Activated CD8-positive, alpha-beta memory T cell treated with anti-CD3 and anti-CD28 coated beads for 24 hours (primary cell): ENCODE data around the gene ZNF398.
A peak's percentile ranks its signal among the peaks of the same experiment; 100 is the strongest.

Experiments
- DNase-seq: peaks from one replicate; pipeline ENCODE4 v3.0.0-alpha.2; 2020

Gene ZNF398

DNA sequence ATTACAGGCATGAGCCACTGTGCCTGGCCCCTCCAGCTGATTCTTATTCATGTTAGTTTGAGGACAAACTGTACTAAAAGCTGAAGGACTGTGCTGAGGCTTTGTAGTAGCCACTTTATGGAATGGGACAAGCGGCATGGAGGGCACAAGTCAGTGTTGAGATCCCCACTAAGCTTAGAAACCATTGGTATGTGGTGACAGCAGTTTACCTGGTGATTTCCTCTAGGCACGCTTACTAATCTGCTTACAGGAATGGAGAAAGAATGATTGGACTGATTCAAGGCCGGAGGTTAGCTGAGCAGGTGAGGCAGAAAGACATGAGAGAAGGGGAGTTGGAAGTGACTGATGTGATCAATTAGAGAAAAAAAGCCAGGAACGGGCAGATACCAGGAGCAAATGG is 3.7 kb downstream of the ZNF398 start:
- DNase-seq = no peak

DNA sequence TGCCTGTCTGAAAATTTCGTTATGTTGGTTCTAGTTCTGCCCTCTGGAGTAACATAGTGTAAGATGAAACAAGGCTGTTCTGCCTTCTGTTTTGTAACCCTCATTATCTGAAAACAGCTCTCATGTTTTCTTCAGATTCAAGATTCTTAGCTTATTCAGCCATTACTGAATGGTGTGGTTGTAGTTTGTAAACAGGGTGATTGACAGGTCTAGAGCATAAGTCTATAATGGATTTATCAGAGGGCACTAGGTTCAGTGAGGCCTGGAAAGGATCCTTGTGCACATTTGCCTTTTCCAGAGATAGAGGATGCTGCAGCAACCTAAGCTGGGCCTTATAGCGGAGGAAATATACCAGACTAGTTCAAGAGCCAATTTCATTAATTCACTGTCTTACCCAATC is 6.1 kb downstream of the ZNF398 start:
- DNase-seq = no peak

DNA sequence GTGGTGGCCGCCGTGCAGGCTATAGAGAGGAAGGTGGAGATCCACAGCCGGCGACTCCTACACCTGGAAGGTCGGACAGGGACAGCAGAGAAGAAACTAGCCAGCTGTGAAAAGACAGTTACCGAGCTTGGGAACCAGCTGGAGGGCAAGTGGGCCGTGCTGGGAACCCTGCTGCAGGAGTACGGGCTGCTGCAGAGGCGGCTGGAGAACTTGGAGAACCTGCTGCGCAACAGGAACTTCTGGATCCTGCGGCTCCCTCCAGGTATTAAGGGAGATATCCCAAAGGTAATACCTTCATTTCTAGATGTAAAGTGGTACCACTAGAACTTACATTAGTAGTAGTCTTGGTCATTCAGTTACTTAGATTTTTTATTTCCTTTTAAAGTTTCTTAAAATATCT is 6.8 kb downstream of the ZNF398 start:
- DNase-seq = no peak

DNA sequence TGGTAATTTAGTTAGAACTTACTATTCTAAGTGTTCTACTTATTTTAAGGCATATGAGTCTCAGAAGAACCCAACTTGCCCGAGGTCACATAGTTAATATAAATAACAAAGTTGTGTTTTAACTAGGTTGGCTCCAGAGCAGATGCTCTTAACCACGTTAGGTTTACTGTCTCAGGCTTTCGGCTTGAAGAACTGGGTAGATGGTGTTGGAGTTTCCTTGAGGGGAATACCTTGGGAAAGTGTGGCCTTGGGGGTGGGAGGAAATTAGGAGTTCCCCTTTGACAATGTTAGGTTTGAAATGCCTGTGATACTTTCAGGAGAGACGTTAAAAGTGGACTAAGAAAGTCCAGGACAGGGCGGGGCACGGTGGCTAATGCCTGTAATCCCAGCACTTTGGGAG is 9.6 kb downstream of the ZNF398 start:
- DNase-seq = no peak

DNA sequence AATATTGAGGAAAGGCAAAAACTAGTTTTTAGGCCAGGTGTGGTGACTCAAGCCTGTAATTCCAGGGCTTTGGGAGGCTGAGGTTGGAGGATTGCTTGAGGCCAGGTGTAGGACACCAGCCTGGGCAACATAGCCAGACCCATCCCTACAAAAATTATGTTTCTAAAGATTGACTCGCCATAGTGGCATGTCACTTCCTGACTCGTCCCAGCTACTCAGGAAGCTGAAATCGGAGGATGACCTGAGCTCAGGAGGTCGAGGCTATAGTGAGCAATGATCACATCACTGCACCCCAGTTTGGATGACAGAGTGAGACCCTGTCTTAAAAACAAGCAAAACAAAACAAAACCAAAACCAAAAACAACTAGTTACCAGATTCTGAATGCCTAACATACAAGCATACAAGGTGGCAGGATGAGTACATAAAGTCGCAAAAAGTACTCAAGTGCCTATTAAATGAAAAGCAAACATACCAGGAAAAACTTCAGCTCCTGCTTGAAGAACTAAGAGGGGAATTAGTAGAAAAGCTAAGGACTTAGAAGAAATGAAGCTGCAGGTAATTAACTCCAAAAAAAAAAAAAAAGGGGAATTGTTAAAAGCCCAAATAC is 14.1 kb downstream of the ZNF398 start:
- no peak for DNase-seq

DNA sequence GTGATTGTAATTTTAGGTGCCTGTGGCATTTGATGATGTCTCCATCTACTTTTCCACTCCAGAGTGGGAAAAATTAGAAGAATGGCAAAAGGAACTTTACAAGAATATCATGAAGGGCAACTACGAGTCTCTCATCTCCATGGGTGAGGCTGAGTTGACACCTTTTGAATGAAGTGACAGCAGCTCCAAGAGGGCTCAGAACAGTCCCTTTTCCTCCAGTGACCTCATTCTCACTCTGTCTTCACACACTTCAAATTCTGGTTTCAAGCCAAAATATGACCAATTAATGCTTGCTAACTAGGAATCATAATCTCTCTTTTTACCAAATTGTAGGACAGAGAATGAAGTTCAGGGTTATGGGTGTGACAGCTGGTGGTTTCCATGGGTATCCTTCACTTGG is 18.9 kb downstream of the ZNF398 start:
- DNase-seq = no peak

DNA sequence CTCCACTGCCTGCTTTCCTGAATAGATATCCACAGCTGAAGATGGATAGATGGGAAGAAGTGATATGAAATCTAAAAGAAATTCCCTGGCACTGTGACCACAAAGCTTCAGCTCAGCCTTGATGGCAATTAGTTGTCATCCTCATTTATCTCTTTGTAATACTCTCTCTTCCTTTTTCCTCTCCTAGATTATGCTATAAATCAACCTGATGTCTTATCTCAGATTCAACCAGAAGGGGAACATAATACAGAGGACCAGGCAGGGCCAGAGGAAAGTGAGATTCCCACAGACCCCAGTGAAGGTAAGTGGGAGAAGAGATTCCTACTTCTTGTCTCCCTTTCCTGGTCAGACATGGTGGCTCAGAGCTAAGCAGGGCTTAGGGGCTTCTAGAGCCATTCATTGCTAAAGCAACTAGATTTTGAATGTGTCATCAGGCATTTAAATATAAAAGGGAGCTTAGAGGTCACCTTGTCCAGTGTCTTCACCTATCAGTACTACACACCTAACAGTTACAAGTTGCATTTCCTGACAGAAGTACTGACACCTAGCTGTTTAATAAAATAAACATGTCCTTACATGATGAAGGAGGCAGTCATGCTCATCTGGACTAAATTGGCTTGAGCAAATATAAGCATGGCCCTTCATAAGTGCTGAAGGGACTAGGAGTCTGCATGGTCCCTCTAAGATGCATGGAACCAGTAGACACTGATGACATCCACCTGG is 19.5 kb downstream of the ZNF398 start:
- no peak for DNase-seq

DNA sequence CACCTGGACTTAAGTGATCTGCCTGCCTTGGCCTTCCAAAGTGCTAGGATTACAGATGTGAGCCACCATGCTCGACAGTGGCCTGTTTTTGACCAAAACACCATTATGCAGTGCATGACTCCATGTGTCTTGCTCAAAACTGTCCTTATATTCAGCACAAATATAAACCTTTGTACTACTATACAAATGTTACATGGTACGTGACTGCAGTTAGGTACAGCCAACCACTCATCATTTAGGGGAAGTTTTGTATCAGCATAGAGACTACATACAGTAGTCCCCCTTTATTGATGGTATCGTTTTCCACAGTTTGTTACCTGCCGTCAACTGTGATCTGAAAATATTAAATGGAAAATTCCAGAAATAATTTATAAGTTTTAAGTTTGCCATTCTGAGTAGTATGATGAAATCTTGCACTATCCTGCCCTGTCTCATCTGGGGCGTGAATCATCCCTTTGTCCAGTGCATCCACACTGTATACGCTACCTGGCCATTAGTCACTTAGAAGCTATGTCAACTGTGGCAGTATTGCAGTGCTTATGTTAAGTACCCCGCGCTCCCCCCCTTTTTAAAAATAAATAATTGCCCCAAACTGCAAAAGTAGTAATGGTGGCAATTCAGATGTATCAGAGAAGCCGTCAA is 24.8 kb downstream of the ZNF398 start:
- no peak for DNase-seq

DNA sequence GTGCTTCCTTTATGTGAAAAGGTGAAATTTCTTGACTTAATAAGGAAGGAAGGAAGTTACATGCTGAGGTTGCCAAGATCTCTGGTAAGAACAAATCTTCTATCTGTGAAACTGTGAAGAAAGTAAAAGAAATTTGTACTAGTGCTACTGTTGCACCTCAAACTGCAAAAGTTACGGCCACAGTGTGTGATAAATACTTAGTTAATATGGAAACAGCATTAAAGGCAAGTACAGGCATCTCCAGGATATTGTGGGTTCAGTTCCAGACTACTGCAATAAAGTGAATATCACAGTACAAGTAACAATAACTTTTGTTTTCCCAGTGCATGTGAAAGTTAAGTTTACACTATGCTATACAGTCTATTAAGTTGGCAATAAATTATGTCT is 25.3 kb downstream of the ZNF398 start:
- no peak for DNase-seq

DNA sequence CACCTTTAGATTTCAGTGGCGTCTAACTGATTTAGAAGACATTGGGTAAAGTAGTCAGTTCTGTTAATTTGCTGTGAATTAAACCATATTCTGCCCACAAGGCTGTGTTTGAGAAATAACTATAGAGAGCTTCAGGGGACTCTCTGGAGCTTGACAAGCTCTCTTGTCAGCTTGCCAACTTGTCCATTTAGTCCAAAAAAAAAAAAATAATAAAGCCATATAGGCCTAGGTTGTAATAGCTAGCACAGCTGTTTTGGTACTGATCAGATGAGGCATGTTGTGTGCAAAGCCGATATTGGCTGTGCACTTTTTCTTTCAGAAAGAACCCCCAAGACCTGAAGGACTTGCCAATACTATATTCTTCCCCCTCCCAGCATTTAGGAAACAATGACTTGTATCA is 27.9 kb downstream of the ZNF398 start:
- DNase-seq = no peak

DNA sequence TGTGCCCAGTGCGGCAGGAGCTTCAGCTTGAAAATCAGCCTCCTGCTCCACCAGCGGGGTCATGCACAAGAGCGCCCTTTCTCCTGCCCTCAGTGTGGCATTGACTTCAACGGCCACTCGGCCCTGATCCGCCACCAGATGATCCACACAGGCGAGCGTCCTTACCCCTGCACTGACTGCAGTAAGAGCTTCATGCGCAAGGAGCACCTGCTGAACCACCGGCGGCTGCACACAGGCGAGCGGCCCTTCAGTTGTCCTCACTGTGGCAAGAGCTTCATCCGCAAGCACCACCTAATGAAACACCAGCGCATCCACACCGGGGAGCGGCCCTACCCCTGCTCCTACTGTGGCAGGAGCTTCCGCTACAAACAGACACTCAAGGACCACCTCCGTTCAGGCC is 32.0 kb downstream of the ZNF398 start:
- DNase-seq = no peak

DNA sequence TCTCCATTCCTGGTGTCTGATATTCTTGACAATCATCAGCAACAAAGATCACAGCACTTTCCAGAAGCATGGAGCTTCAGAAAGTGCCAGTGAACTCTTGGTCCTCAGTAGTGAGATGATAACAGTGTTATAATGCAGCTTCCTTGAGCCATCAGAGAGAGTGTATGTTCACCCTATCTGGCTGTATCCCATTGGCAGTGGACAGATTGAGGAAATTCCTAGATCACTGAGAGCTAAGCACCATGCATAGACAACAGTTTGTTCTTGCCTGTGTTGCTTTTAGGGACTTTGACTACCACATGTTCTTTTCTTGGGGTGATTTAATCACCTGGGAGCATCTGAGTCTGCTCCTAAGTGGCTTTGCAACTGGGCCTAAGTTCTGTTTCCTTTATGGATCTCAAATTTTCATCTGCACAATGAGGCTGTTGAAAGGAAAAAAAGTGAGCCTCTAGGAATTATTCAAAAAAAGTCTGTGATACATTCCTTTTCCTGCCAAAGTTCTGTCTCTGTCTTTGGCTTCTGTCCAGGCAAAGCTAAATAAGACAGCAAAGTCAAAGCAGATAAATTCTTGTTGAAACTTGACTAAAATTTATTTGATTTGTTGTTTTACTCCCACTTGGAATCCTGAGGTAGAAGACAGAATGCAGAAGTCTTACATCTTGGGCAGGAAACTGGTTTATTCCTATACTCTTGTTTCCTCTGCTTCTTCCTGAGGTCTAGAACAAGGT is 33.6 kb downstream of the ZNF398 start:
- no peak for DNase-seq

DNA sequence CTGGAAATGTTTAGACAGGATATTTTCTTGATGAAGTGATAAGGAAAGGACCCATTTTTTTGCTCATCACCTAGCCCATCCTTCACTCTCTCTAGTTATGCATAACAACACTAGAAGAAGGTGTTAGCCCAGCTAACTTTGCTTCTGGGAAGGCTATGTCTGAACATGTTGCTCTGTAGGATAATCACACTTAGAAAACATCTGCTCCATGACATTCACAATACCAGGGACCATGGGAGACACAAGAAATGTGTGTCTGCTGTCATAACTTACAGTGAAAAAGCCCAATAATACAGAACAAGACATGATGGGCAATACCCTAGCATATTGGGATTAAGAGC is 34.2 kb downstream of the ZNF398 start:
- no peak for DNase-seq

DNA sequence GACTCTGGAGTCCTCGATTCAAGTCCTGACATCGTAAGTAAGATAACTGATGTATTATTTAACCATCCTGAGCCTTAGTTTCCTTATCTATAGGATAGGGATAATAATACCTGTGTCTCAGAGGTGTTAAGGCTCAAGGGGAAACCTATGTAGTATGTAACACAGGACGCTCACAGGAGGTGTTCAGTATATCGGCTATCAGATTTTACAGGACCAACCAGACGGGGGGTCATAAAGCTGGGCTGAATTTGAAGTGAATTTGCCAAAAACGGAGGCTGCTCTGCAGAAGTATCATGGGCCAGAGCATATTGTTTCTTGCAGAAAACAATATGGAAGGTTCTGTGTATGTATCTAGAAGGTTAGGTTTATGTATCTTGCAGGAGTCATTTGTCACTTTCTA is 37.0 kb downstream of the ZNF398 start:
- DNase-seq = no peak

DNA sequence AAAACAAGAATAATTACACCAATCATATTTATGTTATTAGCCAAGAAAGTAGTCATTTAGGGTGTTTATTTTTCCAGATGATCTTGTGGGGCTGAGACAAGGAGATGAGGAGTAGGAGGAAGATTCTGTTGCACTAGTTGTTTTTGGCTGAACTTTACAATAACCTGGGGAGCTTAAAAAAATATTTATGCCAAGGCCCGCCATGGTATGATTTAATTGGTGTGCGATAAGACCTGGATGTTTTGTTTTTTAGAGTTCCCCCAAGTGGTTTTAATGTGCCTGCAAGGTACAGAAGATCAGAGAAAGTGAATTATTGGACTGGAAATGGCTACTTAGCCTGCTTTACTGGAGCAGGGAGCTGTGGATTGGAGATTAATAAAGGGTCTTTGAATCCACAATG is 41.0 kb downstream of the ZNF398 start:
- DNase-seq = no peak

DNA sequence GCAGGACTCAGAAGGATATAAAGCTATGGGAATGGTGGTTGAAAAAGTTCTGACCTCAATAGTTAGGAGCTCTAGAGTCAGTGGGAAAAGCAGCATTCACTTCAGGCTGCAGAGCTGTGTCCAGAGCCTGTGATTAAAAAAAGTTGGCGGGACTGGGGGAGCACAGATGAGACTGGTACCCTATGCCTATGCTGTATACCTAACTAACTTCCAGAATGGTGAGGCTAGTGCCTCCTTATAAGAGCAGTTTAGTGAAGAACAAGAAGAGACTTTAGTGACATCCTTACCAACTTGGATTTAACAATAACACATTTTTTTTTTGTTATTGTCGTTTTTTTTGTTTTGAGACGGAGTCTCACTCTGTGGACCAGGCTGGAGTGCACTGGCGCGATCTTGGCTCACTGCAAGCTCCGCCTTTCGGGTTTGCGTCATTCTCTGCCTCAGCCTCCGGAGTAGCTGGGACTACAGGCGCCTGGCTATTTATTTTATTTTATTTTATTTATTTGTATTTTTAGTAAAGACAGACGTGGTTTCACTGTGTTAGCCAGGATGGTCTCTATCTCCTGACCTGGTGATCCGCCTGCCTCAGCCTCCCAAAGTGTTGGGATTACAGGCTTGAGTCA is 41.5 kb downstream of the ZNF398 start:
- no peak for DNase-seq

DNA sequence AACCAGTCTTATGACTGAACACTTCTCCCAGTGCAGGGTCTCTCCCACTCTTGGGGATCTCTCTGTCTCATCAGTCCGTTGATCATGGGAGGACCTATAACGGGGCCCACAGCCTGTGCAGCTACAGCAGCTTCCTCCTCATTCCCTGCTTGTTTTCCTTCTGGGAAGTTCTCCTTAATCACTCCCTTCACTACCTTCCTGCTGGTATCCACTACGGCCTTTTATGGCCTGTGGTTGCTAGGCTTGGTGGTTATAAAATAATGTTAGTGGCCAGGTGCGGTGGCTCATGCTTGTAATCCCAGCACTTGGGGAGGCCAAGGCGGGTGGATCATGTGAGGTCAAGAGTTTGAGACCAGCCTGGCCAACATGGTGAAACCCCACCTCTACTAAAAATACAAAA is 44.6 kb downstream of the ZNF398 start:
- DNase-seq = no peak

DNA sequence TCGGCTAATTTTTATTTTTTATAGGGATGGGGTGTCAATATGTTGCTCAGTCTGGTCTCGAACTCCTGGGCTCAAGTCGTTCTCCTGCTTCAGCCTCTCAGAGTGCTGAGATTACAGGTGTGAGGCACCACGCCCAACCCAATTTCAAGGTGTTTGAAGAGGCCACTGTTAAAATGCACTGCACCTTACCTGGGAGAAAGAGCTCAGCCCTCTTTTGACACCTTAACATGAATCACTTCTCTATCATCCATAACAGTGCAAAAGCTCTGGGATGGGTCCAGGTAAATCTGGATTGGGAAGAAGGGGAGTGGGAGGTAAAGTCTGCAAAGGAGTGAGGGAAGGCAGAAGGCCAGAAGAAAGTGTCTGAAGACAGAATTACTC is 47.5 kb downstream of the ZNF398 start:
- no peak for DNase-seq

DNA sequence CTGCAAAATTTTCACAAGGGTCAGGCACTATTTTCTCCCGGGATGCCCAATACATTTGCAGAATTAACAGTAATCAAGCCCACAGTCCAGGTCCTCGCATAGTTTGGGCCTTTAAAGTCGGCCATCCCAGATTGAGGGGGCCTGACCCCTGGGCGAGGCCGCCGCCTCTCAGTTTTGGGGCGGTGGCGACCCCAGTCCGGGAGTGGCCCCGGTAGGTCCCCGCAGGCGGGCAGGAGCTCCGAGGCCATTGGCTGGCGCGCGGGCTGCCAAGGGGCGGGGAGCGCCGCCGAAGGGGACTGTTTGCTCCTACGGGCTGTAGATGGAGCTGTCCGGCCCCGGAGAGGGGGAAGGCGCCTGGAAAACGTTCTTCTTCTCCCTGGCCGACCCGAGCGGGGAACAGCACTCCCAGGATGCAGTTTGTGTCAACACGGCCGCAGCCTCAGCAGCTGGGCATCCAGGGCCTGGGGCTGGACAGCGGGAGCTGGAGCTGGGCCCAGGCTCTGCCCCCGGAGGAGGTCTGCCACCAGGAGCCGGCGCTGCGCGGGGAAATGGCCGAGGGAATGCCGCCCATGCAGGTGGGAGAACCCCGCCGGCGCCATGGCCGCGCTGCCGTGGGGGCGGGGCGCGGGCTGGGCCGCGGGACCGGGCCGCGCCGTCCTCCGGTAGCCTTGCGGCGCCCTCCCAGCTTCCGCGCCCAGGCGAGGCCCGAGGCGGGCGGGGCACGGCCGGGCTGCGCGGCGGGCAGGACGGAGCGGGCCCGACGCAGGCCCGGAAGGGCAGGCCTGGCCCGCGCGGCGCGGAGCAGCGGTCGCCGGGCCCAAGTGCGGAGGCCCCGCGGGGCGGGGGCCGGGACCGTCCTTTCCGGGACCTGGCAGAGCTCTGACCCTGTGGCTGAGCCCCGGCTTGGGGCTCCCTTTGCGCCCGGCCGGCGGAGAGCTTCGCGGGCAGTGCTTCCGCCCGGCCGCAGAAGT is 48.2 kb downstream of the ZNF398 start, which contains the start of gene ZNF282:
Gene ZNF282 (plus strand): TSS at position 367 of the 971 bp plus-strand sequence. CDS start 44 bp downstream, at position 411.
- peak; percentile 90 for DNase-seq

DNA sequence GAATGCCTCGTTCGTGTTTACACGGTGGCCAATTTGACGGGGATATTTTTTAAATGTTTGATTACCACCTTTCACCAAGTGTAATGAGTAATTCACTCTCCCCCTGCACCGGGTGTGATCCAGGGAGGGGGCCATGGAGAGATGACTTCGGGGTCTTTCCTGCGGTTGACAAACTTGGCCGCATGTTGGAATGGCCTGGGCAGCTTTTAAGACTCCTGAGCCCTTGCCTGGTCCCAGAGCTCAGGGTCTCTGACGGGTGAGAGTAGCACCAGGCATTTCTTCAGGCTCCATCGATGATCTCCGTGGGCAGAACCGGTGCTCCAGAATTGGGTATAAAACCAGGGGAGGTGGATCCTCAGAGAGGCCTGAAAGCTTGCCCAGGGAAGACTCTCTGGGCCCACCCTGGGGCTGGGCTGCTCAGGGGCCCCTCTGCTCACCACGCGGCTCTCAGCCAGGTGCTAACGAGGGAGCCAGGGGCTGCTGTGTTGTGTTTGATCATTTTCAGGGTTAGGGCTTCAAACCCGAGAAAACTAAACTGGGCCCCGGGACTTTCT is 49.0 kb downstream of the ZNF398 start:
- DNase-seq = peak; percentile 72

DNA sequence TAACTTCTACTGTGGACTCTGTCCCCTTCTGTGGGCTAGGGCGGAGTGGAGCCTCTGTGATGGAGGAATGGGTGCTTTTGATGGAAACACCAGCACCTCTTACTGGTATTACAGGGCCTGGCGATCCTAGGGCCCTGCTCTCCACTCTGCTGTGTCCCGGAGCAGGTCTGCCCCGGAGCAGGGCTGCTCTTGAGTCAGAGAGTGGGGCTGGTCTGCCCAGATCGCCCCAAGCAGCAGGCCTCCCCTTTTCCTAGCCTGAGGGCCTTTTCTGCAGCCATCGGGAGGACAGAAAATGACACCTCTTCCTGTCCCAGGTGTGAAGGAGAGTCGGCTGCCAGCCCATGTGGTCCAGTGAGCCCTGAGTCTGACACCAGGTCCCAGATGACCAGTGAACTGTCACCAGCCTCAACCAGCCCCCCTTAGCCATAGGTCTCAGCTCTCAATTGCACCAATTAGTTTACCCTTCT is 49.5 kb downstream of the ZNF398 start:
- DNase-seq = no peak

DNA sequence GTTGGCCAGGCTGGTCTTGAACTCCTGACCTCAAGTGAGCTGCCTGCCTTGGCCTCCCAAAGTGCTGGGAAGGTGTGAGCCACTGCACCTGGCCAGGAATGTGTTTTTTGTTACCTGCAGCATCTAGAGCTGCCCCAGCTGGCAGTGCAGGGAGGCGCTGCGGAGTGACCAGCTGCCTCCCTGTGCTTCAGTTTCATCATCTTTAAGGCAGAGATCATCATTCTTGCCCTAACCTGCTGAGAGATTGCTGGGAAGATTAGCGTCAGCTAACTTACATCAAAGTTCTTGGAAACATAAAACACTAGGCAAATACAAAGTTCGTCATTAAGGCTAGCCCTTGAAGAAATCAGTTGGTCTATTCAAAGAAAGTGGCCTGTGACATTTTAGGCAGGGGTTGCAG is 50.4 kb downstream of the ZNF398 start:
- DNase-seq = no peak
